Left lung (tissue), 10 donors: ENCODE results near the gene KRTAP5-3. TPM values are rescaled to one million over a fixed set of nuclear protein-coding genes. Genes with fewer than 3 reads are reported as not detected.

ENCODE experiments used
- ATAC-seq: fragments of 200-7000 bp; cut with Tn5 transposase; one replicate; pipeline ENCODE4 v1.9.1; 2020; ENCODE audit warnings: moderate library complexity
- DNase-seq, 4 donors: peaks; one replicate each; pipeline ENCODE4 v3.0.0-alpha.2; 2013 to 2020
- H3K27ac ChIP-seq, 2 donors: fragments of 200-600 bp; sonication (generic) in 1 of 2; one replicate each; pipeline versions ENCODE4 v1.5.0 to v1.8.0; 2020 to 2021
- H3K27me3 ChIP-seq, 2 donors: fragments of 200-600 bp; sonication (generic) in 1 of 2; one replicate each; pipeline versions ENCODE4 v1.5.0 to v1.8.0; 2020 to 2021
- H3K36me3 ChIP-seq, 2 donors: fragments of 200-600 bp; sonication (generic) in 1 of 2; one replicate each; pipeline versions ENCODE4 v1.5.0 to v1.8.0; 2020 to 2021
- H3K4me1 ChIP-seq, 2 donors: fragments of 200-600 bp; one replicate each; pipeline ENCODE4 v1.8.0; 2021
- H3K4me3 ChIP-seq, 2 donors: fragments of 200-600 bp; sonication (generic) in 1 of 2; one replicate each; pipeline versions ENCODE4 v1.5.0 to v1.8.0; 2020 to 2021; ENCODE audit warnings: mild to moderate bottlenecking in 1 of 2
- H3K9me3 ChIP-seq, 2 donors: fragments of 200-600 bp; sonication (generic) in 1 of 2; one replicate each; pipeline versions ENCODE4 v1.5.0 to v1.8.0; 2020 to 2021
- intact Hi-C, 2 donors: fragments of 100-400 bp; cut with DNase I; formaldehyde crosslinking; loops; one replicate each; pipeline versions ENCODE4 v1.11.2 to v1.14.2; 2022
- polyA plus RNA-seq, 6 donors: library from polyadenylated mRNA; unstranded; fragments of 120-200 nt; gene quantifications; one replicate each; pipeline ENCODE4 v1.2.1, GENCODE V29; 2013; ENCODE audit not compliant: insufficient read length in 6 of 6
- total RNA-seq, 2 donors: library from RNA; stranded (reverse); fragmentation: NEBNext Ultra II Directional; extraction: Animal tissue kit (Norgen Biotek cat#: 25700); gene quantifications; one replicate each; pipeline ENCODE4 v1.2.1, GENCODE V29; 2021
- TF ChIP-seq, protein P1 (sequence below), 2 donors: fragments of 200-600 bp; sonication (generic) in 1 of 2; IDR thresholded peaks; one replicate each; pipeline versions ENCODE4 v1.5.0 to v1.8.0; 2021; ENCODE audit warnings: antibody characterized with exemption in 2 of 2
- donor health status: DM: no; HTN: yes; CAD: no.
- donor health status: DM: no; HTN: no; CAD: no.

The KRTAP5-3 gene
- total and polyA plus RNA-seq, 8 donors = not detected

DNA sequence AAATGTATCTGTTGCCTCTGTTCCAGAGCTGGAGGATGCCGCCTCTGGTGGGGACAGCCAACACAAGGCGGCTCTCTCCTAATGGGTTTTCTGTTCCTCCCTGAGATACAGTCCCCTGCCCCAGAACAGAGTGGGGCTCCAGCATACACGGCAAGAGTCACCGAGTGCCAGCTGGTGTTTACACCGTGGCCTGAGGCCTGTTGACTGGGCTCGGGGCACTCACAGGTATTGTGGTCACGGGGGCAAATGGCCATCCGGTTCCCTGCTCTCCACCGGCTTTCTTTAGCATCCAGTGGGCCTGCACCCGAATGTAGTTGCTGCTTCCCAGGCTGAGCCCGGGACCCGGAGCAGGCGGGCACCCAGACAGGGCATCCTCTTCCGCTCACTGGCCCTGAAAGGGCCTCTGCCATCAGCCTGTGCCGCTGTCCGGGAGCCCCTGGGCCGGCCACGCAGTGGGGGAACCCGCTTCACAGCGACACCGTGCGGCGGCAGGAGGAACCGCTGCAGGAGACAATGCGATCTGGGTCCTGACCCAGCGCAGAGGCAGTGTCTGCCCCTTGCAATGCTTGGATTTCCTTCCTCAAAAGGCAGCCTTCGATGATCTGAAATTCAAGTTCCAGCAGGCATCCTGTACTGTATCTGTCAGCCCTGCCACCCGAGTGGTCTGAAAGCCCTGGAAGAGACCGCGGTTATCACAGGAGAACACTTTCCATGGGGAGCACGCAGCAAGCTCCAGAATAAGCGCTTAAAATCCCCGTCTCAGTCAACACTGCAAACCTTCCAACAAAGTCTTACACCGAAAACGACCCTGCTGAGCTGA, 20.5 kb upstream of the KRTAP5-3 start:
- peak in 1 of 4 donors; percentile 57 for DNase-seq
- H3K27ac ChIP-seq = no peak overlapping the region
- intact Hi-C loops = no loop called here
- TF ChIP-seq, protein P1, sequence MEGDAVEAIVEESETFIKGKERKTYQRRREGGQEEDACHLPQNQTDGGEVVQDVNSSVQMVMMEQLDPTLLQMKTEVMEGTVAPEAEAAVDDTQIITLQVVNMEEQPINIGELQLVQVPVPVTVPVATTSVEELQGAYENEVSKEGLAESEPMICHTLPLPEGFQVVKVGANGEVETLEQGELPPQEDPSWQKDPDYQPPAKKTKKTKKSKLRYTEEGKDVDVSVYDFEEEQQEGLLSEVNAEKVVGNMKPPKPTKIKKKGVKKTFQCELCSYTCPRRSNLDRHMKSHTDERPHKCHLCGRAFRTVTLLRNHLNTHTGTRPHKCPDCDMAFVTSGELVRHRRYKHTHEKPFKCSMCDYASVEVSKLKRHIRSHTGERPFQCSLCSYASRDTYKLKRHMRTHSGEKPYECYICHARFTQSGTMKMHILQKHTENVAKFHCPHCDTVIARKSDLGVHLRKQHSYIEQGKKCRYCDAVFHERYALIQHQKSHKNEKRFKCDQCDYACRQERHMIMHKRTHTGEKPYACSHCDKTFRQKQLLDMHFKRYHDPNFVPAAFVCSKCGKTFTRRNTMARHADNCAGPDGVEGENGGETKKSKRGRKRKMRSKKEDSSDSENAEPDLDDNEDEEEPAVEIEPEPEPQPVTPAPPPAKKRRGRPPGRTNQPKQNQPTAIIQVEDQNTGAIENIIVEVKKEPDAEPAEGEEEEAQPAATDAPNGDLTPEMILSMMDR (IDR thresholded peaks at IDR 0.05) = peak; percentile 85 to 87
- H3K27me3 ChIP-seq = peaks cover 0 to 56% of the 10 kb centered on the region in 2 donors
- peaks cover 0 to 6% of the 10 kb centered on the region in 2 donors for H3K4me1 ChIP-seq
- ATAC-seq = peak; percentile 97
- H3K9me3 ChIP-seq = no peaks in the 10 kb centered on the region
- no peak overlapping the region for H3K4me3 ChIP-seq
- H3K36me3 ChIP-seq = no peaks in the 10 kb centered on the region

DNA sequence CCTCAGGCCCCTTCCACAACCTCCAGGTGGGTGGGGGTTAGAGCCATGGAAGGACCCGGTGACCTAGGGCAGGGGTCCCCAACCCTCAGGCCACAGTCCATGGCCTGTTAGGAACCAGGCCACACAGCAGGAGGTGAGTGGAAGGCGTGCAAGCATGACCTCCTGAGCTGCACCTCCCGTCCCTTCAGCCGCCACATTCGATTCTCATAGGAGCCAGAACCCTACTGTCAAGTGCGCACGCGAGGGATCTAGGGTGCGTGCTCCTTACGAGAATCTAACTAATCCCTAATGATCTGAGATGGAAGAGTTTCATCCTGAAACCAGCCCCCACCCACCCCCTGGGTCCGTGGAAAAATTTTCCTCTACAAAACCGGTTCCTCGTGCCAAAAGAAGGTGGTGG, 17.3 kb upstream of the KRTAP5-3 start:
- Histone ChIP-seq H3K9me3 (no peaks in the 10 kb centered on the region), H3K4me1 (peaks cover 0 to 6% of the 10 kb centered on the region in 2 donors), H3K27ac (no peak overlapping the region), H3K27me3 (peaks cover 0 to 26% of the 10 kb centered on the region in 2 donors), H3K36me3 (no peaks in the 10 kb centered on the region), H3K4me3 (no peak overlapping the region)
- TF ChIP-seq, protein P1 (IDR thresholded peaks at IDR 0.05) = no peak
- ATAC-seq (no peak), DNase-seq (no peak)
- intact Hi-C loops = no loop called here

DNA sequence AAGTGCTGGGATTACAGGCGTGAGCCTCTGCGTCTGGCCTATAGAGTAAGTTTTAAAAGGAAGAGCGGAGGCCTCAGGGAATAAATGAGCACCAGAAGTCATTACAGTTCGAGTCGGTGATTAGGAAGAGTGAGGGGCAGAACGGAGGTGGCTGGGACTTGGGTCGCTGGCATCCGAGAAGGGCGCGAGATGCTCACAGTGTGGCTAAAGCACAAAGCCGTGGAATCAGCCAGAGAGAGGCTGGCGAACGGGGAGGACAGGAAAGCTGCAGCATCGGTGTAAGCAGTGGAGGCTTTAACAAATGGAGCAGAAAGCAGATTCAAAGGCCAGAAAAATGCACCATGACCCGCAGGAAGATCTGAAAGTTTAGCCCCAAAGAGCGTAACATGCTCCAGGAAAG, 16.4 kb upstream of the KRTAP5-3 start:
- Histone ChIP-seq H3K4me1 (peaks cover 0 to 6% of the 10 kb centered on the region in 2 donors), H3K36me3 (no peaks in the 10 kb centered on the region), H3K27ac (no peak overlapping the region), H3K27me3 (peaks cover 0 to 22% of the 10 kb centered on the region in 2 donors), H3K4me3 (no peak overlapping the region), H3K9me3 (no peaks in the 10 kb centered on the region)
- TF ChIP-seq, protein P1 (IDR thresholded peaks at IDR 0.05) = no peak
- ATAC-seq (no peak), DNase-seq (no peak)
- intact Hi-C loops = no loop called here

DNA sequence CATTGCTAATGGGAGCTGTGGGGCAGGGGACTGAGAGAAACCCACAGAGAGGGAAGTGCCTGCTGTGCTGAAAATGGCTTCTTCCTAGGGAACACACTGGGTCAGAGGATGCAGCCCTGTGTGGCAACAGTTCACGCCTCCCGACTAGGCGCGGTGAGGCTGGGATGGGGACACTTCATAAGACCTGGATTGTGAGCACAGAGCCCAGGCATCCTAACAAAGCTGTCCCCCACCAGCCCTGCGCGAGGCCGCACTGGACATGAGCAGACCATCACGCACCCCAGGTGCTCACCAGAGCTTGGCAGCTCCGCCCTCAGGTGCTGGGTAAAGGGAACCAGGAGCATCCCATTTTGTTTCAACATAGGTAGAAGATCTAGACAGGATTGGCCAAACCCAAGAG, 15.5 kb upstream of the KRTAP5-3 start:
- peaks cover 0 to 14% of the 10 kb centered on the region in 2 donors for H3K27me3 ChIP-seq
- H3K27ac ChIP-seq = no peak overlapping the region
- no peak overlapping the region for H3K4me3 ChIP-seq
- H3K9me3 ChIP-seq = no peaks in the 10 kb centered on the region
- no peak for ATAC-seq
- TF ChIP-seq, protein P1 (IDR thresholded peaks at IDR 0.05) = no peak
- no peaks in the 10 kb centered on the region for H3K36me3 ChIP-seq
- DNase-seq = no peak
- intact Hi-C loops = no loop called here
- H3K4me1 ChIP-seq = no peaks in the 10 kb centered on the region

DNA sequence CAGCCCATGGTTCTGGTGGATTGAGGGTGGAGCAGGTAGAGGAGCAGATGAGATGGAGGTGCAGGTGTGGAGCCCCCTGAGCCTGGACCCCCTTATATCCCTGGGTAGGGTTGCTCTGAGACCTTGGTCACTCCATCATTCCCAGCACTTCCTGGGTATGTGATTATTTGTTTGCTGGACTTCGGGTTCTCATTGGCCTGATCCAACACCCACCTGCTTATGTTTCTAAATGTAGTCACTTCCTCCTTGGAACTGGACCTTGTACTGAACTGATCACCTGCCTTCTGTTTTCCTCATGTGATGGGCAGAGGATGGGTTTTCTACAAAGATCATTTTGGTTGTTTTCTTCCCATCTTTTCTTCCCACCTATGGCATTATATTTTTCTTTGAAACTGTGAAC, 13.8 kb upstream of the KRTAP5-3 start, which contains the start of gene KRTAP5-4:
TSS of gene KRTAP5-4 (minus strand) at position 53 of the 400 bp plus-strand sequence. CDS start at position 8, 45 bp downstream.
- TF ChIP-seq, protein P1 (IDR thresholded peaks at IDR 0.05) = no peak
- intact Hi-C loops = no loop called here
- no peaks in the 10 kb centered on the region for H3K27me3 ChIP-seq
- H3K4me3 ChIP-seq = no peak within 1 kb of the TSS
- ATAC-seq = no peak
- H3K9me3 ChIP-seq = no peaks in the 10 kb centered on the region
- no peak within 1 kb of the TSS for H3K27ac ChIP-seq
- no peaks in the 10 kb centered on the region for H3K36me3 ChIP-seq
- no peak for DNase-seq
- H3K4me1 ChIP-seq = no peaks in the 10 kb centered on the region
